Prostate gland (tissue), 2 donors: Measurements from ENCODE around the gene PTPRCAP.

Experiments used
- POLR2A ChIP-seq: fragments of 450-650 bp; IDR thresholded peaks from one replicate; pipeline ENCODE4 v1.6.1; 2016; ENCODE audit warnings: antibody characterized with exemption, mild to moderate bottlenecking
- TF ChIP-seq, protein P1 (sequence below), 4 experiments: fragments of 200-600 bp in 2 of 4; fragments of 450-650 bp in 2 of 4; sonication (generic) in 2 of 4; IDR thresholded peaks; 1 replicate in 3 of 4; 2 replicates in 1 of 4; pipeline ENCODE4 v1.5.1; 2016 to 2019; ENCODE audit warnings: antibody characterized with exemption in 4 of 4, mild to moderate bottlenecking in 2 of 4, moderate library complexity in 2 of 4

DNA sequence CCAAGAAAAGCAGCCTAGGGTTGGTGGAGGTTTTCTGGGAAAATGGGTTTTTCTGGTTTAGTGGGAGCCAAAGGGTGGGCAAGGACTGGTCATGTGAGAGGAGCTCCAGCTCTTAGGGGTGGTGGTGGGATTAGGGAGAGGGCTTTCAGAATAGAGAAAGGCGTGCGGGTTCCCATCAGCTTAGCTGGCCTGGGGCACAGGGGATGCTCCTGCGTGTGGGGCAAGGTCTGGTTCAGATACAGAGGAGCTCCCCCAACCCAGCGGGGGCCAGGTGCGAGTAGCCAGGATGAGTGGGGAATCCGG lies 30.9 kb upstream of the PTPRCAP start:
- TF ChIP-seq, protein P1, sequence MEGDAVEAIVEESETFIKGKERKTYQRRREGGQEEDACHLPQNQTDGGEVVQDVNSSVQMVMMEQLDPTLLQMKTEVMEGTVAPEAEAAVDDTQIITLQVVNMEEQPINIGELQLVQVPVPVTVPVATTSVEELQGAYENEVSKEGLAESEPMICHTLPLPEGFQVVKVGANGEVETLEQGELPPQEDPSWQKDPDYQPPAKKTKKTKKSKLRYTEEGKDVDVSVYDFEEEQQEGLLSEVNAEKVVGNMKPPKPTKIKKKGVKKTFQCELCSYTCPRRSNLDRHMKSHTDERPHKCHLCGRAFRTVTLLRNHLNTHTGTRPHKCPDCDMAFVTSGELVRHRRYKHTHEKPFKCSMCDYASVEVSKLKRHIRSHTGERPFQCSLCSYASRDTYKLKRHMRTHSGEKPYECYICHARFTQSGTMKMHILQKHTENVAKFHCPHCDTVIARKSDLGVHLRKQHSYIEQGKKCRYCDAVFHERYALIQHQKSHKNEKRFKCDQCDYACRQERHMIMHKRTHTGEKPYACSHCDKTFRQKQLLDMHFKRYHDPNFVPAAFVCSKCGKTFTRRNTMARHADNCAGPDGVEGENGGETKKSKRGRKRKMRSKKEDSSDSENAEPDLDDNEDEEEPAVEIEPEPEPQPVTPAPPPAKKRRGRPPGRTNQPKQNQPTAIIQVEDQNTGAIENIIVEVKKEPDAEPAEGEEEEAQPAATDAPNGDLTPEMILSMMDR (IDR thresholded peaks at IDR 0.05): no peak
- TF ChIP-seq POLR2A: no peak
